ENCODE measurements around the gene MS4A14.

Gene MS4A14

GRCh38 chr11:60377401-60378136 is 18.7 kb upstream of the MS4A14 start:
- Histone ChIP-seq H3K27me3 (ENCODE audit: insufficient read depth, poor library complexity, severe bottlenecking) (no peaks in the 10 kb centered on the region), H3K4me3 (replicated peaks; ENCODE audit: insufficient read depth, low read length) (no peak overlapping the region), H3K27ac (replicated peaks) (peak overlapping the region; percentile 60)
- TF ChIP-seq GABPA (IDR thresholded peaks at IDR 0.05; ENCODE audit: low read depth) (no peak), SPI1 (IDR thresholded peaks at IDR 0.05; ENCODE audit: borderline replicate concordance, low read depth) (no peak), POLR2AphosphoS5 (IDR thresholded peaks at IDR 0.05; ENCODE audit: low read depth) (no peak), CTCF (IDR thresholded peaks at IDR 0.05; ENCODE audit: insufficient read depth, low read length) (no peak), REST (IDR thresholded peaks at IDR 0.05; ENCODE audit: insufficient replicate concordance, low read depth) (no peak)
- DNase-seq (ENCODE audit: low read depth in 1 of 2, low spot score in 1 of 2), result peak in 1 of 2 experiments; percentile 61

GRCh38 chr11:60378354-60378753 is 17.9 kb upstream of the MS4A14 start, which contains the start of gene MS4A7:
TSS of gene MS4A7 (plus strand) at chr11:60378532. CDS start at chr11:60383142, 4,610 bp downstream.
- H3K4me3 ChIP-seq (replicated peaks; ENCODE audit: insufficient read depth, low read length), result peak within 1 kb of the TSS; percentile 15
- H3K27ac ChIP-seq (replicated peaks), result peak within 1 kb of the TSS; percentile 60
- peak; percentile 43; the same call in 1 of the 2 replicates for TF ChIP-seq POLR2AphosphoS5 (IDR thresholded peaks at IDR 0.05; ENCODE audit: low read depth)
- peak; percentile 72 for TF ChIP-seq GABPA (IDR thresholded peaks at IDR 0.05; ENCODE audit: low read depth)
- TF ChIP-seq CTCF (IDR thresholded peaks at IDR 0.05; ENCODE audit: insufficient read depth, low read length), result no peak
- TF ChIP-seq SPI1 (IDR thresholded peaks at IDR 0.05; ENCODE audit: borderline replicate concordance, low read depth), result peak; percentile 75; the same call in 1 of the 2 replicates
- TF ChIP-seq REST (IDR thresholded peaks at IDR 0.05; ENCODE audit: insufficient replicate concordance, low read depth), result no peak
- no peaks in the 10 kb centered on the region for H3K27me3 ChIP-seq (ENCODE audit: insufficient read depth, poor library complexity, severe bottlenecking)
- DNase-seq (ENCODE audit: low read depth in 1 of 2, low spot score in 1 of 2), result peak; percentile 61 to 81

GRCh38 chr11:60389279-60389910 is 6.9 kb upstream of the MS4A14 start:
- peak; percentile 66 to 71 for DNase-seq (ENCODE audit: low read depth in 1 of 2, low spot score in 1 of 2)
- no peaks in the 10 kb centered on the region for H3K27me3 ChIP-seq (ENCODE audit: insufficient read depth, poor library complexity, severe bottlenecking)
- no peak overlapping the region for H3K4me3 ChIP-seq (replicated peaks; ENCODE audit: insufficient read depth, low read length)
- peak overlapping the region; percentile 74 for H3K27ac ChIP-seq (replicated peaks)
- peak; percentile 87 for TF ChIP-seq REST (IDR thresholded peaks at IDR 0.05; ENCODE audit: insufficient replicate concordance, low read depth)
- no peak for TF ChIP-seq POLR2AphosphoS5 (IDR thresholded peaks at IDR 0.05; ENCODE audit: low read depth)
- no peak for TF ChIP-seq CTCF (IDR thresholded peaks at IDR 0.05; ENCODE audit: insufficient read depth, low read length)
- TF ChIP-seq GABPA (IDR thresholded peaks at IDR 0.05; ENCODE audit: low read depth), result no peak
- TF ChIP-seq SPI1 (IDR thresholded peaks at IDR 0.05; ENCODE audit: borderline replicate concordance, low read depth), result peak; percentile 82; the same call in 1 of the 2 replicates

Data from HL-60 (cell line).